ENCODE data around the gene ABLIM3.

GRCh38 chr5:149108651-149109280 is 32.5 kb upstream of the ABLIM3 start:
- TF ChIP-seq, protein P1, sequence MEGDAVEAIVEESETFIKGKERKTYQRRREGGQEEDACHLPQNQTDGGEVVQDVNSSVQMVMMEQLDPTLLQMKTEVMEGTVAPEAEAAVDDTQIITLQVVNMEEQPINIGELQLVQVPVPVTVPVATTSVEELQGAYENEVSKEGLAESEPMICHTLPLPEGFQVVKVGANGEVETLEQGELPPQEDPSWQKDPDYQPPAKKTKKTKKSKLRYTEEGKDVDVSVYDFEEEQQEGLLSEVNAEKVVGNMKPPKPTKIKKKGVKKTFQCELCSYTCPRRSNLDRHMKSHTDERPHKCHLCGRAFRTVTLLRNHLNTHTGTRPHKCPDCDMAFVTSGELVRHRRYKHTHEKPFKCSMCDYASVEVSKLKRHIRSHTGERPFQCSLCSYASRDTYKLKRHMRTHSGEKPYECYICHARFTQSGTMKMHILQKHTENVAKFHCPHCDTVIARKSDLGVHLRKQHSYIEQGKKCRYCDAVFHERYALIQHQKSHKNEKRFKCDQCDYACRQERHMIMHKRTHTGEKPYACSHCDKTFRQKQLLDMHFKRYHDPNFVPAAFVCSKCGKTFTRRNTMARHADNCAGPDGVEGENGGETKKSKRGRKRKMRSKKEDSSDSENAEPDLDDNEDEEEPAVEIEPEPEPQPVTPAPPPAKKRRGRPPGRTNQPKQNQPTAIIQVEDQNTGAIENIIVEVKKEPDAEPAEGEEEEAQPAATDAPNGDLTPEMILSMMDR (conservative IDR thresholded peaks at IDR 0.05; ENCODE audit: low read length), result no peak
- no peak for TF ChIP-seq EZH2phosphoT487 (IDR thresholded peaks at IDR 0.05; ENCODE audit: borderline replicate concordance)
